ENCODE measurements around the gene SPHK1. TPM values are rescaled to one million over a fixed set of nuclear protein-coding genes. Genes with fewer than 3 reads are reported as not detected.

The SPHK1 gene
- total RNA-seq, 1 donor from 2014 or later = 120 TPM

DNA sequence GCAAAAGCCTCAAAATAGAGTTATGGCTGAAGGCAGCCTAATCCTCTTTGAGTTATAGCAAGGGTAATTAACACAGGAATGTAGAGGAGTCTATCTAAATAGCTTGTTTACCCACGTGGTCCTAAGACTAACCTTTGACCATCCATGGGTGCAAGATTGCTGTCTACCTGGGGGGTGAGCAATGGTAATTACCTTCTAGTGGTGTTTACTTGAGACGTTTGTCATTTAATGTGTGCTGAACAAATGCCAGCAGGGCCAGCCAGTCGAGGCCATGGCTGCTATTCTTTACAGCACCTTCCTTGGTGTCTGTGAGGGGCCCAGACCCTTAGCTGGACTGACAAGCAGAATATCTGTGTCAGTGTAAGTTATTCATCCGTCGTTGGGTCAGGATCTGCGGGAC lies 16.8 kb upstream of the SPHK1 start:
- Histone ChIP-seq H3K27ac (no peak overlapping the region), H3K9me3 (no peaks in the 10 kb centered on the region), H3K4me1 (peaks cover 0 to 8% of the 10 kb centered on the region in 2 donors), H3K36me3 (no peaks in the 10 kb centered on the region), H3K4me3 (no peak overlapping the region), H3K27me3 (no peaks in the 10 kb centered on the region)
- TF ChIP-seq, protein P1, sequence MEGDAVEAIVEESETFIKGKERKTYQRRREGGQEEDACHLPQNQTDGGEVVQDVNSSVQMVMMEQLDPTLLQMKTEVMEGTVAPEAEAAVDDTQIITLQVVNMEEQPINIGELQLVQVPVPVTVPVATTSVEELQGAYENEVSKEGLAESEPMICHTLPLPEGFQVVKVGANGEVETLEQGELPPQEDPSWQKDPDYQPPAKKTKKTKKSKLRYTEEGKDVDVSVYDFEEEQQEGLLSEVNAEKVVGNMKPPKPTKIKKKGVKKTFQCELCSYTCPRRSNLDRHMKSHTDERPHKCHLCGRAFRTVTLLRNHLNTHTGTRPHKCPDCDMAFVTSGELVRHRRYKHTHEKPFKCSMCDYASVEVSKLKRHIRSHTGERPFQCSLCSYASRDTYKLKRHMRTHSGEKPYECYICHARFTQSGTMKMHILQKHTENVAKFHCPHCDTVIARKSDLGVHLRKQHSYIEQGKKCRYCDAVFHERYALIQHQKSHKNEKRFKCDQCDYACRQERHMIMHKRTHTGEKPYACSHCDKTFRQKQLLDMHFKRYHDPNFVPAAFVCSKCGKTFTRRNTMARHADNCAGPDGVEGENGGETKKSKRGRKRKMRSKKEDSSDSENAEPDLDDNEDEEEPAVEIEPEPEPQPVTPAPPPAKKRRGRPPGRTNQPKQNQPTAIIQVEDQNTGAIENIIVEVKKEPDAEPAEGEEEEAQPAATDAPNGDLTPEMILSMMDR (IDR thresholded peaks at IDR 0.05) = no peak
- intact Hi-C loops (cut with DNase I) = no loop called here
- no peak for DNase-seq (ENCODE audit: low spot score in 2 of 2)

DNA sequence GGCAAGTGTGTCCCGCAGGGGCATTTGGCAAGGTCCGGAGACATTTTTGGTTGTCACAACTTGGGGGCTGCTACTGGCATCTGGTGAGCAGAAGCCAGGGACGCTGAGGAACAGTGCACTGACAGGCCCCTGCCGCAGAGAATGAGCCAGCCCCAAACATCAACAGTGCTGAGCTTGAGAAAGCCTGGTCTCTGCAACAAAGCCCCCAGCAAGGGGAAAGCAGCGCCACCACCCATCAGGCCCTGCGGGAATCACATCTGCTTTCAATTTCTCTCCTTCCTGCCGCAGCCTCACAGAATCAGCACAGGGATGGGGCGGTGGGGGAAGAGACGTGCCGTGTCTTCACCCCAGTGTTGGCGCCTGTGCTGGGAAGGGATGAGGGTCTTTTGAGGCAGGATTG lies 15.9 kb upstream of the SPHK1 start:
- no peaks in the 10 kb centered on the region for H3K36me3 ChIP-seq
- intact Hi-C loops (cut with DNase I) = no loop called here
- no peaks in the 10 kb centered on the region for H3K27me3 ChIP-seq
- peaks cover 0 to 8% of the 10 kb centered on the region in 2 donors for H3K4me1 ChIP-seq
- H3K9me3 ChIP-seq = no peaks in the 10 kb centered on the region
- DNase-seq (ENCODE audit: low spot score in 2 of 2) = no peak
- TF ChIP-seq, protein P1 (IDR thresholded peaks at IDR 0.05) = no peak
- H3K27ac ChIP-seq = no peak overlapping the region
- no peak overlapping the region for H3K4me3 ChIP-seq

DNA sequence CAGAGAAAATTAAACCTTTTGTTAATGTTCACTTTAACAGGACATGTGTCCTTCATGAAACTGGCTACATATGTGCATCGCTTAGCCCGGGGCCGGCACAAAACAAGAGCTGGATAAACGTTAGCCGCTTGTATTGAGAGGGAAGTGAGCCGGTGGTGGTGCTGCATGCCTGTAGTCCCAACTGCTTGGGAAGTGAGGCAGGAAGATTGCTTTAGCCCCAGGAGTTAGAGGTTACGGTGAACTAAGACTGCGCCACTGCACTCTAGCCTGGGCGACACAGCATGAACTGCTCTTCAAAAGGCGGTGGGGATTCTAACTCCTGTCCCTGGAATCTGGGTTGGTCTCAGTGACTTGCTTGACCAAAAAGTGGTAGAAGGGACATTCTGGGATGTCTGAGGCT lies 15.0 kb upstream of the SPHK1 start:
- no peaks in the 10 kb centered on the region for H3K36me3 ChIP-seq
- intact Hi-C loops (cut with DNase I) = no loop called here
- H3K4me1 ChIP-seq = peaks cover 0 to 8% of the 10 kb centered on the region in 2 donors
- peak overlapping the region; percentile 51 to 76 for H3K27ac ChIP-seq
- TF ChIP-seq, protein P1 (IDR thresholded peaks at IDR 0.05) = no peak
- H3K27me3 ChIP-seq = no peaks in the 10 kb centered on the region
- H3K4me3 ChIP-seq = no peak overlapping the region
- no peak for DNase-seq (ENCODE audit: low spot score in 2 of 2)
- H3K9me3 ChIP-seq = no peaks in the 10 kb centered on the region

DNA sequence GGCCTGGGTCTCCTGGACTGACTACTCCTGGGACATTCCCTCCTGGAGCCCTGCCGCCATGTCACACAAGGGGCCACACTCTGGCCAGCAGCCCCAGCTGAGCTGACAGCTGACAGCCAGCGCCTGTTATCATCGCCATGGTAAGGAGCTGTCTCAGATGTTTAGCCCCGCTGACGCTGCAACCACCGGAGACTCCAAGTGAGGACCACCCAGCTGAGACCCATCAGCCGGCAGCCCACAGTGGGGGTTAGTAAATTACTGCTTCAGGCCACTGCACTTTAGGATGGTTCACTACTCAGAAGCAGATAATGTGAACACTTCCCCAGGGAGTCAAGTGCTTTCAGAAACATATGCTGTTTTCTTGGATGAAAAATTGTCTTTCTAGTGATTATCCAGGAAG lies 14.6 kb upstream of the SPHK1 start:
- intact Hi-C loops (cut with DNase I) = loop anchor here (1.0 kb wide), 2 partner anchors 15 to 16 kb away; no protein-coding TSS in a partner anchor
- H3K27ac ChIP-seq = peak overlapping the region; percentile 51 to 76
- H3K36me3 ChIP-seq = no peaks in the 10 kb centered on the region
- H3K9me3 ChIP-seq = no peaks in the 10 kb centered on the region
- H3K27me3 ChIP-seq = no peaks in the 10 kb centered on the region
- TF ChIP-seq, protein P1 (IDR thresholded peaks at IDR 0.05) = no peak
- H3K4me1 ChIP-seq = peaks cover 0 to 8% of the 10 kb centered on the region in 2 donors
- no peak overlapping the region for H3K4me3 ChIP-seq
- DNase-seq (ENCODE audit: low spot score in 2 of 2) = no peak

DNA sequence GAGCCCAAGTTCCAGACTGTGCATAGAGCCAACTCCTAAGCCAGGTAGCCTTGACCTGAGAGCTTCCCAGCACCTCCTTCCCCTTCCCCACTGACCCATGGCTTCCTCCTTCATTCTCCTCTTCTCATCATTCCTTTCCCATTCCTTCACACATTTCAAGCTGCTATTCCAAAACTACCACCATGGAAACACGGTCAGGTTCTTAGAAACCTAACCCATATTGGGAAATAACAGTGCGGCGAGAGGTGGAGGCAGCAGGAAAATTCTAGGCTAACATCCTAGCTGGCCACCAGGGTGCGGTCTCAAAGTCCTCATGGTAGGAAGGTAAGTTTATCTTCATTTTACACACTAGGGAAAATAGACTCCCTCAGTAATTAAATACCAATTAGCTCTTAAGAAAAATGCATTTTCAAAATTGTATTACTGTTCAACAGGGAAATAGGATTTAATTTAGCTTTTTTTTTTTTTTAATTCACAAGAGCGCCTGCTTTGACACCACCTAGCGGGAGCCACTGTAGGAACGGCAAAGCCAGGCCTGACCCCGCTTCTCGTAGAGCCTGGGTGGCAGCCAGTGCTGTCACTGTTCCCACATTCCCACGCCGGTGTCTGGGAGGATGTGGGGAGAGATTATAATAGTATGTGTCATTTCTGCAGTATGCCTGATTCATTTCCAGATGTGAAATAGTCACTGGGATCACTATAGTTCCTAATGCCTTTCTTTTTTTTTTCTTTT lies 14.0 kb upstream of the SPHK1 start:
- H3K4me3 ChIP-seq = no peak overlapping the region
- peak; percentile 50 to 94 for DNase-seq (ENCODE audit: low spot score in 2 of 2)
- H3K27me3 ChIP-seq = no peaks in the 10 kb centered on the region
- peak overlapping the region; percentile 75 to 76 for H3K27ac ChIP-seq
- H3K36me3 ChIP-seq = no peaks in the 10 kb centered on the region
- H3K4me1 ChIP-seq = peaks cover 0 to 8% of the 10 kb centered on the region in 2 donors
- intact Hi-C loops (cut with DNase I) = loop anchor here (1.0 kb wide), 2 partner anchors 15 to 16 kb away; no protein-coding TSS in a partner anchor
- H3K9me3 ChIP-seq = no peaks in the 10 kb centered on the region
- TF ChIP-seq, protein P1 (IDR thresholded peaks at IDR 0.05) = peak; percentile 25 to 68 (median 55)

All from ascending aorta (tissue), 2 donors.